Endometrium (tissue), 2 donors: ENCODE measurements around the gene SFTPB.

Source experiments
- FAIRE-seq: peaks from 2 replicates; lab custom pipeline; 2012; peaks lifted over from hg19 to GRCh38; lab: Jason Lieb, UNC
- donor health status: control.
- donor health status: control.

Gene SFTPB

GRCh38 chr2:85611217-85611704 lies 56.7 kb downstream of the SFTPB start:
- FAIRE-seq: no peak
